GM19463 (cell line): ENCODE measurements around the gene ACVR2B.
A peak's percentile ranks its signal among the peaks of the same experiment; 100 is the strongest.

Source experiments
- ATAC-seq: cut with Tn5 transposase; IDR thresholded peaks from one replicate; pipeline ENCODE4 v1.9.1; 2021; ENCODE audit warnings: mild to moderate bottlenecking, moderate library complexity; ENCODE audit not compliant: unreplicated experiment

The ACVR2B gene

DNA sequence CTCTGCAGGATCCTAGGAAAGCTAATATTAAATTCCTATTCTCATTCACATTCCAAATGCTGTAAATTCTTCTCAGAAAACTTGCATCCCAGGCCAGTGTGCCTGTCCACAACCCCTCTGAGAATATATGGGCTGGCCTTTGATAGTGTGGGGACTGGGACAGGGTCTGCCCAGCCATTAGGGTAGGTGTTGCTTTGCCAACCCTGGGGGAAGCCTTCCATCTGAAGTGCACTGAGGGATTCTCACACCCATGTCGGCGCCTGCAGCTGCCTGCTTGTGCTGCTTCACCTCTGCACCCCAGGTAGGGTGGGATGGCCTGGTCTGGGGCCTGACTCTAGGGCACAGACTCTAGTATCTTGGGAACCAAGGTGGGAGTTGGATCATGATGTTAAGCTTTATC, 27.2 kb downstream of the ACVR2B start:
- ATAC-seq = no peak

DNA sequence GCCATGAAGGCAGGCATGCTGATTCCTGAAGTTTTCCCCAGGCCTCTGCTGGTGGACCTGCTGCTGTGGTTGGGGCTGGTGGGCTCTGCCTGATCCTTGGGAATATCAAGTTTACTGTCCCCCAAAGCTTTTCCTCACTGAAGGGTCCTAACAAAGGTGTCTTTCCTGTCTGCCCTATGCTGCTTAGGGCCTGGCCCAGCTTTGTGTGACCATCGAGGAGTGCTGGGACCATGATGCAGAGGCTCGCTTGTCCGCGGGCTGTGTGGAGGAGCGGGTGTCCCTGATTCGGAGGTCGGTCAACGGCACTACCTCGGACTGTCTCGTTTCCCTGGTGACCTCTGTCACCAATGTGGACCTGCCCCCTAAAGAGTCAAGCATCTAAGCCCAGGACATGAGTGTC, 29.3 kb downstream of the ACVR2B start:
- no peak for ATAC-seq

DNA sequence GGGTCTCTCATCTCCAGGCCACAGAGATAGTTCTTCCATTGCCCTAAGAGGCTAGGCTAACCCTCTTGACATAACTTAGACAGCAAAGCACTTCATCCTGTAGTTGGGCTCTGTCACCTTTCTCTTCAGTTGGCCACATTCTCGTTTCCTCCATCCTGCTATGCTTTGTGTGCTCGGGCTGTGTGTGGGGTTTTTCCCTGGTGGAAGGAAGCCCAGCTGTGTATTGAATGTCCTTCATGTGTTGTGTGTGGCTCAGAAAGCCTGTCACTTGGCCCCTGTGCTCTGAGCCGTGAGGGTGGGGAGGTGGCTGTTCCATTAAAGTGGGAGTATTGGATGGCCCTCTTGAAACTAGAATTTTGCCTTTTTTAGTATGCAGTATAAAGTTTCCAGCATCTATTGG, 33.6 kb downstream of the ACVR2B start:
- peak; percentile 99 for ATAC-seq

DNA sequence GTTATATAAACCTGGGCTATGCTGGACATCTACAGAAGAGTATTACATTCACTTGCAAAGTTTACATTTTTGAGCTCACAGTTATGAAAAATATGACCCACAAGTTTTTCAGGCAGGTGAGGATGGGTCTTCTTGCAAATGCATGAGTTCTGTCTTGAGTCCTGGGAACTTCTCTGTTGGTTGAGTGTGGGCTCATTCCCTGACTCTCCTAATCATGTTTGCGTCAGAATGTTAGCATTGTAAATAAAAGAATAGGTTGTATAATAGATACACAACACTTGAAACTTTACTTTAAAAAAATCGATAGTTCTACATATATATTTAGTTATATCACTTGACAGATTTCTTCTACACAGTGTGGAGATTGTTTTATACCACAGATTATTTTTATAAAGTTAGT, 35.3 kb downstream of the ACVR2B start:
- no peak for ATAC-seq

DNA sequence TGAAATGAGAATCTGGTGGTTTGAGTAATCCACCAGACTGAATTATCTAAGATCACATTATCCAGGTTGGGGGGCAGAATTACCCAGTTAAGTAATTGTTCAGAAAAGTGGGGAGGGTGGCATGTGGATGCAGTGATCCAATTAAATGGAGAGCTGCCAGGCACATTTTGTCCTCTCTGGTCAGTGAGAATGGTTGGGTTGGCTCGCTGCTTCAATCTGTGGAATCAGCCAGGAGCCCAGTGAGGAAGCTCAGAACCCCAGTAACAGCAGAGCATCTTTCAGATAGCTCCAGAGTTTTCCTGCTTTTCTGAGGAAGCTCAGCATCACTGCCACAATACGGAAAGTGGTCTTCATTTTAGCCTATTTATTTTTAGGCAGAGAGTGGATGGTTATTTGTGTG, 36.1 kb downstream of the ACVR2B start:
- ATAC-seq = no peak

DNA sequence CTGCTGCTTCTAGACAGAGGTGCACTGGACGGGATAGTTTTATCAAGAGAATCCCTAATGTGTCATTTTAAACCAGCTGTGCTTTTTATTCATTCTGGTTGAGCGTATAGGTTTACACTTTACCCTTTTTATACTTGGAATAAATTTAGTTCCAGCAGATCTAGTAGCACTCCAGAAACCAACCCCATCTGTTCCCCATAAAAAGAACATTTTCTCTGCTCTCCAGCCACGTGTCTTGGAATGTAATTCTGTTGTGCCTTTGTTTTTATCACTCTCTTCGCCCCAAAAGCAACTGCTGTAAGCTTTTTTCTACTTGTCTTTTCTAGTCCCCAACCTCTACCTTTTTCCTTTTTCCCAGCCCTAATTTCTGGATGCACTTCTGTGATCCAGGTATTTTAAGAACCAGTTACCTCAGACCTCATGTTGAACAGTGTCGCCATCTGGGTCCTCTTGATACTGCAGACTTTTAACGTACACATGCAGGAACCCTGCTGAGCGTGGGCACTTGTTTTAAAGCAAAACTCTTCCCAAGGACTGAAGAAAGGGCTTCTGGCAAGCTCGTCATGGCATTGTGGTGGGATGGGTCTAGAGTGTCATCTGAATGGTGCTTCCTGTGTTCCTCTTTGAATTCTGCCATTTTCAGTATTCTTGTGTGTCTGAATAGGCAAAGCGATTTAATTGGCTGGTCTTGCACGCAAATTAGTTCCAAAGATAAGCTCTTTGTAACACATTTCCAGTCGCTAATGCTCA, 36.8 kb downstream of the ACVR2B start:
- ATAC-seq = no peak

DNA sequence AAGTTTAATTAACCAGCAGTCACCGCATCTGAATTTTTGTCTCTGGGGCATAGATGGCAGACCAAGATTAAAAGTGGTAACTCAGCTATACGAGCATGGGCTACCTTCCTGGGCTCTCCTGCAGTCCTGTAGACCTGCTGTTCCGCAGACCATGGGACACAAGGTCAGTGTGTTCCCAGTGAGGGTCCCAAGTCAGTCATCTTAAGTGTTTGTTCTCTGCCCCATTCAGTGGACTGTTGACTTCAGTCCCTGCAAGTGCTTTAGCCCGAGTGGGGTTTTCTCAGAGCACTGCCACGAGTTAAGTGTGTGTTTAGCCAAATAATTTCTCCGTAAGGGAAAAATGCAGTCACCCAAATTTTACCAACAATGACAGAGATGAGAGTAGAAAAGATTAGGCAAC, 37.5 kb downstream of the ACVR2B start:
- ATAC-seq = no peak

DNA sequence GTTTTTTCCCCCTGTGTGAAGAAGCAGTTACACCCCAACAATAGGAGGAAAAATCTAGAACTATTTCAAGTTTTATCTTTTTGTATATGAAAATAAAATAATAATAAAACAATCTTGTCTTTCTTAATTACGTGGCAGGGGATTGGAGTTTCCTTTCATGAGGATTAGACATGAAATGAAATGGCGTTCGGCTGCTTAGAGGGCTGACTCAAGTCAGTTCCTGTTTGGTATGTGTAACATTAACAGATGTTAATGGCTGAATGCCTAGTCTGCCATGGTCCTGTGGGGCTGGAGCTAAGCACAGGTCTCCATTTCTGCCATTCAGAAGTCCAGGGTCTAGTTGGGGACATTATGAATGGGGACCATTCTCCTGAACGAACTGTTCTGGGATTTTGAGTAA, 39.3 kb downstream of the ACVR2B start:
- no peak for ATAC-seq

DNA sequence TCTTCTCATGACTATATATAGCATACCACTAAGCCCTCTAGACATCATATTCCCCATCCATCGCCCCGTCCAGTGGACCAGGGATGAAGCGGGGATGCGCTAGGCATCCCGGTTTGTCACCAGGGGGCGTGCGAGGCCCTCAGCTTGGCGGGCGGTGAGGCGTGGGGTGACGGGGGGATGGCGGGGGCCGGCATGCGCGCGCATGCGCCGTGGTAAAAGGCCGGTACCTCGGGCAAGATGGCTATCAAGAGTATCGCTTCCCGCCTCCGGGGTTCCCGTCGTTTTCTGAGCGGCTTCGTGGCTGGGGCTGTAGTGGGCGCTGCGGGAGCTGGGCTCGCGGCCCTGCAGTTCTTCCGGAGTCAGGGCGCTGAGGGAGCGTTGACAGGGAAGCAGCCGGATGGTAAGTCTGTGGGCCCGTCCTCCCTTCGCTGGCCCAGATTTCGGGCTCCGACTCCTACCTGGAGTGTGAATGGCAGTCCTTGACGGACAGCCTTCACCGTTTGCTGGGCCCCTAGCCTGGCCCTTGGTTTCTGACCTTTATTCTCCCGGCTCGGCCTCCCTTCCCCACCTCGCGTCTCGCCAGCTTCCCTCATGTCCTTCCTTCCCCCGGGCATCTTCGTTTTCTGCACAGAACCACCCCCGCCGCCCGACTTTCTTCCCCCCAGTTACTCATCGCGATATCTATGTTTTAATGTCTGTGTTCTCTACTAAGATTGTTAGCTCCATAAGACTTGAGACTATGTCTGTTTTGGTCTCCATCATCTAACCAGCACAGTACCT, 42.6 kb downstream of the ACVR2B start, which contains the start of gene EXOG:
TSS of gene EXOG (plus strand) at position 210 of the 780 bp plus-strand sequence. CDS start at position 238, 28 bp downstream.
- ATAC-seq = peak; percentile 91

DNA sequence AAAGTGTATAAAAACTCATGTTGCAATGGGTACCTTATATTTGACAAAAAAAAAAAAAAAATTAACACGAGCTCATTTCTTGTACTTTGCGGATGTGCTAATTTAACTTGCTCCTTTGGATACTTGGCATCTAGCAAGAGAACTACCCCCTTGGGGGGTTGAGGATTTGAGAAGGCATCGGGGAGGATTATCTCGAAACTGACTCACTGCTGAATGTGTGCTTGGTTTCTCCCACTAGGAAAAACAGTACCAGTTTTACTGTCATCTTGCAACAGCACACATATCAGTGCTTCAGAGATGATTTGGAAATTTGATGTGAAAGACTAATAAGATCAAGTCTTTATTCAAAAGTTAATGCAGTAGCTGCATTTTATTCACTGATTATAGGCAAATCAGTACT, 43.3 kb downstream of the ACVR2B start:
- ATAC-seq = no peak

DNA sequence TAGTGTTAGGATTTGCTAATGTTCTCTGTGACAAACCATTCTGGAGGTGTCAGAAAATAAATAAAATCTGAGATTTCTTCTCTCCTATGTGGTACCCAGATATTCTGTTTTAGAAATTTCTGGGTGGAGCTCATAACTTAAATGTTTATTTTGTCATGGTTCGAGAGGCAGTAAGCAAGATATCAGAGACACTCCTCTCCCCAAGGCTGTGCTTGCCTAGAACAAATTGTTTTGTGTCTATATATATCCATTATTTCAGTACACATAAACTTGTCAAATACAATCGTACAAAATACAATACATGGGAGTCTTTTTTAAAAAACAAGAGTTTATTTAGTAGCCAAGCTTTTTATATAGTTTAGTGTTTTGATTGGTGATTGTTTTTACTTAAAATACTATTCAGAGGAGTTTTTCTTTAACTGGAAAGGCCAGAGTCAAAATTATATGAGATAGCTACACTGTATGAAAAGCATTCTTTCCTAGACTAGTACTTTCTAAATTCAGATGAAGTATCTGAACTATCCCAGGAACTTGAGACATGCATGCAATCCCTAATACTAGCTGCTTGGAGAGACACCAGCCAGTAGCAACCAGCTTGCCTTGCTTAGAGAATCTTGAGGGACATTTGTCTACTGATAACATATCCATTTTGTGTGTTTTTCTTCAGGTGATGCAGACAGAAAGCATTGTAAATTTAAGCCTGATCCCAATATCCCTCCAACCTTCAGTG, 47.2 kb downstream of the ACVR2B start:
- ATAC-seq = no peak

DNA sequence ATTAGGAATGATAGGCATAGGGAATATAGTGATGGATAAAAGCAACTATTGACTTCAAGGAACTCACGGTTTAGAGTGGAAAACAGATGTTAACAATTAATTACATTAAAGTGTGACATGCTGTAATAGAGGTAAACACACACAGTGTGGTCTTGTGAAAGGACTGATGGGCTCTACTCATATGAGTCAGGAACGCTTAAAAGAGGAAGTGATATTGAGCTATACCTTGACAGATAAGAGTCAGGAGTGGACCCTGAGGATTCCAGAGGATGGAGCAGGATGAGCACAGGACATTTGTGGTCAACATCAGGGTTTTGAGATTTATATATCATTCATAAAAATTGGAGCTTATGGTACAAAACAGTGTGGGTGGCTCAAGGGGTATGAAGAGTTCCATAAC, 53.4 kb downstream of the ACVR2B start:
- peak; percentile 100 for ATAC-seq

DNA sequence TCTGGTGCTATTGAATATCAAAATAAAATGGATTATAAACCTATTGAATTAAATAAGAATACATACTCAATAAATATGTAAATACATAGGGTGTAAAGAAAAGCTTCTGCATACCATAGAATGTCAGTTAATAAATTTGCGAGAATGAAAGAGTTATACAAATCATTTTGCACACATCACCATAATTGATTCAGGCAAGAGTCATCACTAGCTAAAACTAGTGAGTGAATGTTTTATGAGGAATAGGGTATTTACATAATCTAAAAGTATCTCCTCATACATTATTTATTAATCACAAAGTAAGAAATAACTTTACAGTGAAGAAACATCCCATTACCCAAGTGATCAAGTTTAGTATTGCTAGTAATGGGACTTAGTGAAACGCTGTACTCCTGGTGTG, 56.0 kb downstream of the ACVR2B start:
- ATAC-seq = no peak

DNA sequence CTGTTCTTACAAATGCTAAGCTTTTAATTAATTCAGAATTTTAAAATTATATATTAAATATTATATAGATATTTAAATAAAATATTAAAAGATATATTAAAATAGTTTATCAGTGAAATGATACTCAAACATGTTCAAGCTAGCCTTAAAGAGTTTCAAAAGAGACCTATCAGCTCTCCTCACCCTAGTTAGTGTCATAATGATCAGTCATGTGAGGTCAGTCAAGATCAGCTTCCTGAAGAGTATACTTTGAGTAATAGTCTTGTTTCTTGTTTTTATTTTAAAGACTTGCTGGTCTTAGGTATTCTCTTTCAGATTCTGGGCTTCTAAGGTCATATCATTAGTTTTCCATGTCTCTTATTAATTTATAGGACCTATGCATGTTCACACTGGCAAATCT, 56.9 kb downstream of the ACVR2B start:
- no peak for ATAC-seq

DNA sequence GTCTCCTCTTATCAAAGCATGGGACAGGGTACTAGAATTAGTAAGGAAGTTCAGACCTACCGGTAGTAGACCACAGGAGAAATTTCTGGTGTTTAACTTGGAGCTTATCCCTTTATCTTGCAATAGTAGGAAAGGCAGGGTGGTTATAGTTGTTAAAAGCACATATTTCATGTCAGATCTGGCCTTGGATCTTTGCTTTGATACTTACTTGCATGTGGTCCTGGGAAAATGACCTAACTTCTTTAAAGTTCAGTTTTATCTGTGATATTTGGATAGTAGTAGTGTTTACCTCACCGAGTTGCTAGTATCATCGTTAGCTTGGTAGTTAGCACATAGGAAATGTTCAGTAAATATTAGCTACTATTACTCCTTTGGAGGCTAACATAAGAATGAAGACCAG, 57.9 kb downstream of the ACVR2B start:
- ATAC-seq = no peak

DNA sequence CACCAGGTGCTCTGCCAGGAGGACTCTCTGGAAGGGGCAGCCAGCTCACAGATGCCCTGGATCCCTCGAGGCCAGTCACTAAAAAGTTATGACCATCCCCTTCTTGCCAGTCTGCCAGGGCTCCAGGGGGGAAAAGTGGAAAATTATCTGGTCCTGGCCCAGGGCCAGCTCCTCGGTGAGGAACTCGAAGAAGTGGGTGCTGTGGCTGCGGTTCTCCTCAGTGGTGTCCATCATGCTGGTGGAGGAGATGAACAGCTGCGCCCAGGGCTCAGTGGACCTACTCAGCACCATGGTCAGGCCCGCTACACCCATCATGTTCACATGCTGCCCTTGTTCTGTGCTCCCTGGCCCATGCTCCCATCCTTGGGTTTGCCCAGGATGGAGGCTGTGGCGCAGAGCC, 61.7 kb downstream of the ACVR2B start:
- no peak for ATAC-seq

DNA sequence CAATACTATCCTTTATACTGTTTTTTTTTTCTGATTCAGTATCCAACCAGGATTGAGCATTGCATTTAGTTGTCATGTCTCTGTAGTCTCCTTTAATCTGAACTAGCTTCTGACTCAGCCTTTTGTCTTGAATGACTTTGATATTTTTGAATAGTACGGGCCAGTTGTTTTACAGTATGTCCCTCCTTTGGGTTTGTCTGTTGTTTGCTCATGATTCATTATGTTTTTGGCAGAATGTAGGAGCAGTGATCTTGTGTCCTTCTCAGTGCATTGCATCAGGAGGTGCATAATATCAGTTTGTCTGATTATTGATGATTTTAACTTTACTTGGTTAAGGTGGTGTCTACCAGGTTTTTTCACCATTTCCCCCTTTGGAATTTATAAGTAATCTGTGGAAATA, 63.0 kb downstream of the ACVR2B start:
- no peak for ATAC-seq

DNA sequence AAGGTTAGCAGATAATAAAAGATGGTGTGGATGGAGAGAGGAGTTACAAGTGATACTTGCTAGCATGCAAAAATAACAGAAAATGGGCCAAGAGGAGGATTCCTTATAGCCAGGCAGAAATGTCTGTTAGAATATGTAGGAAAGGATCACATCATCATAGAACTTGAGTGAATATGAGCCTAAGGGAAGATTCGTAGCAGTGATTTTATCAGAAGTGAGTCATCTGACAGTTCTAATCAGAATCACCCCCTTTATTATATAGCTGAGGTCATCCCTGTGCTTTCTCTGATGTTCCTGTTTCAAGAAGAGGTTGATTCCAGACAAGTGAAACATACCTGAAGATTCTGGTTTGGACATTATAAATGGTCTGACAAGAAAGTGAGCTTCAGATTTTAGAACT, 65.3 kb downstream of the ACVR2B start:
- no peak for ATAC-seq

DNA sequence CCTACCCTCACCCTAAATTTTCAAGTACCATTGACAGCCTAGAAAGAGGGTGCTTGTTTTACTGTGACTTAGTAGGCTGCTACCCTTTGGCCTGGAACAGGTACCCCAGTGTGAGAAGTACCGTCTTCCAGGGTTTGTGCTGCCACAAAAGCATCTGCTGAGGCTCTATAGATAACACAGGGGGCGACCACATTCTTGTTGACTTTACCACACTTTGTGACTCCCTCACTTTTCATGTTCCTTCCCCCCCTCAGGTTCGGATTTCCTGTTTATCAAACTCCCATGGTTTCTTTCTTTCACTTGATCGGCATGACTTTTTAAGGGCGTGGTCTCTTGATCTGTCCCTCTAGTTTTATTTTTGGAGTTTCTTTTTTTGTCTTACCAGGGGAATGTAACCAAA, 66.0 kb downstream of the ACVR2B start:
- ATAC-seq = no peak

DNA sequence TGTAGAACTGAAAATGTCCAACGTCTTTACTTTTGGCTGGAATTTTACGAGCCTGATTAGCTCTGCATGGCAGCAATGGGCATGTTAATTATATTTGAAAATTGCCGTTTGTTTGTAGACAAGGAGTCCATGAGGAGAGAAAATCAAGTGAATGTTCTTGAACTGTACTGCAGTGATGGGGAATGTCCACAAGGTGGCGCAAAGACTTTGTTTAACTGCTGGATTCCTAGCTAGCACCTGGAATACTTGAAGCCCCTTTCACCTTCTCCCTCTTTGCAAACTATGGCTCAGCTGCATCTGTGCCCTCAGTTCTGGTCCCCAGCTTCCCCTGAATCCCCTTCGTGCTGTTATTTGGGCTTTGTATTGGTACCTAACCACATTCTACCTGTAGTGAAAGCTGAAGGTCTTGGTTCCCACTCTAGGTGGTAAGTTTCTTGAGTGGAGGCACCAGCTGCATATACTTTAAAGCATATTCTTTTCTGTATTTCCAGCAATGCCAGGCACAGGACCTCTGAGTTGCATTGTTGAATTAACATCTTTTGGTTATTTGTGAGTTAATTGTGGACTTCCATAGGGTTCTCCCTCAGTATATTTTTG, 67.8 kb downstream of the ACVR2B start:
- ATAC-seq = peak; percentile 56

DNA sequence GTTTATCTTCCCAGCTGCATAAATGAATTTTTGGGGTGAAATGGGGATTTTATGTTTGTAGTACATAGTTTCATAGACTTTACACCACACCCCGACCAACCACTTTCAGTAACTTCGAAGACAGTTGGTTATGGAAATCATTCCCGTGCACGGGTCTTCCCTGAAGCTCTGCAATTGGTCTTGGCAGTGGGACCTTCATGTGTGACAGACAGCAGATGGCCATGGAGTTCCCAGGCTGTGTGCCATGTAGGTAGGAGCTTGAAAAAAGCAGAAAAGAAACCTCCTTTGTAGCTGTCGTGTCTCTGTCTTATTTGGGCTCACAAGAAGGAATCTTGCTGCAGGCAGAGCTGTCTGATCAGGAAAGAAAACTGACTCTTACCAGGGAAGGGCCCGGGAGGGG, 68.3 kb downstream of the ACVR2B start:
- no peak for ATAC-seq
